HEK293 (cell line): ENCODE measurements around the gene SULT2B1.

Experiments used
- BCL11B ChIP-seq: fragments of 450-650 bp; formaldehyde crosslinking; IDR thresholded peaks from 2 replicates; pipeline ENCODE4 v1.5.1; 2016; ENCODE audit warnings: low read depth, missing biosample characterization, missing genetic modification characterization
- GLIS1 ChIP-seq: fragments of 450-650 bp; formaldehyde crosslinking; IDR thresholded peaks from 2 replicates; pipeline ENCODE4 v1.5.1; 2016; ENCODE audit warnings: missing biosample characterization, missing genetic modification characterization
- SP7 ChIP-seq: fragments of 450-650 bp; formaldehyde crosslinking; IDR thresholded peaks from 2 replicates; pipeline ENCODE4 v1.5.1; 2016; ENCODE audit warnings: missing biosample characterization, missing genetic modification characterization
- ZBTB17 ChIP-seq: fragments of 450-650 bp; formaldehyde crosslinking; IDR thresholded peaks from 2 replicates; pipeline ENCODE4 v1.5.1; 2016; ENCODE audit warnings: missing biosample characterization, missing genetic modification characterization
- ZEB2 ChIP-seq: fragments of 450-650 bp; formaldehyde crosslinking; IDR thresholded peaks from 2 replicates; pipeline ENCODE4 v1.5.1; 2016; ENCODE audit warnings: missing biosample characterization, missing genetic modification characterization
- ZNF140 ChIP-seq: fragments of 450-650 bp; formaldehyde crosslinking; IDR thresholded peaks from 2 replicates; pipeline ENCODE4 v1.5.1; 2016; ENCODE audit warnings: missing biosample characterization, missing genetic modification characterization
- ZNF157 ChIP-seq: fragments of 450-650 bp; formaldehyde crosslinking; IDR thresholded peaks from 2 replicates; pipeline ENCODE4 v1.5.1; 2016; ENCODE audit warnings: missing biosample characterization, missing genetic modification characterization
- ZNF16 ChIP-seq: fragments of 450-650 bp; formaldehyde crosslinking; IDR thresholded peaks from 2 replicates; pipeline ENCODE4 v1.5.1; 2016; ENCODE audit warnings: low read depth, missing biosample characterization, missing genetic modification characterization
- ZNF221 ChIP-seq: fragments of 450-650 bp; formaldehyde crosslinking; IDR thresholded peaks from 2 replicates; pipeline ENCODE4 v1.5.1; 2017; ENCODE audit warnings: missing biosample characterization, missing genetic modification characterization, borderline replicate concordance
- ZNF23 ChIP-seq: fragments of 450-650 bp; formaldehyde crosslinking; IDR thresholded peaks from 2 replicates; pipeline ENCODE4 v1.5.1; 2016; ENCODE audit warnings: missing biosample characterization, missing genetic modification characterization, borderline replicate concordance
- ZNF239 ChIP-seq: fragments of 450-650 bp; formaldehyde crosslinking; IDR thresholded peaks from 2 replicates; pipeline ENCODE4 v1.5.1; 2016; ENCODE audit warnings: missing biosample characterization, missing genetic modification characterization
- ZNF341 ChIP-seq: fragments of 450-650 bp; formaldehyde crosslinking; IDR thresholded peaks from 2 replicates; pipeline ENCODE4; 2016; ENCODE audit warnings: low read depth, missing biosample characterization, missing genetic modification characterization
- ZNF544 ChIP-seq: fragments of 450-650 bp; formaldehyde crosslinking; IDR thresholded peaks from 2 replicates; pipeline ENCODE4 v1.5.0; 2017; ENCODE audit warnings: missing biosample characterization, missing genetic modification characterization
- ZNF555 ChIP-seq: fragments of 450-650 bp; formaldehyde crosslinking; conservative IDR thresholded peaks from 2 replicates; pipeline ENCODE4 v1.5.1; 2017; ENCODE audit warnings: missing biosample characterization, mild to moderate bottlenecking, missing genetic modification characterization, inconsistent platforms
- ZNF621 ChIP-seq: fragments of 450-650 bp; formaldehyde crosslinking; IDR thresholded peaks from 2 replicates; pipeline ENCODE4 v1.5.1; 2017; ENCODE audit warnings: missing biosample characterization, missing genetic modification characterization
- ZNF658 ChIP-seq: fragments of 450-650 bp; formaldehyde crosslinking; IDR thresholded peaks from 2 replicates; pipeline ENCODE4; 2016; ENCODE audit warnings: missing biosample characterization, missing genetic modification characterization
- ZNF664 ChIP-seq: fragments of 450-650 bp; formaldehyde crosslinking; IDR thresholded peaks from 2 replicates; pipeline ENCODE4 v1.5.1; 2016; ENCODE audit warnings: missing biosample characterization, missing genetic modification characterization
- ZNF670 ChIP-seq: fragments of 450-650 bp; formaldehyde crosslinking; IDR thresholded peaks from 2 replicates; pipeline ENCODE4 v1.5.1; 2016; ENCODE audit warnings: missing biosample characterization, missing genetic modification characterization, low read depth
- ZNF707 ChIP-seq: fragments of 450-650 bp; formaldehyde crosslinking; IDR thresholded peaks from 2 replicates; pipeline ENCODE4 v1.5.1; 2016; ENCODE audit warnings: missing biosample characterization, missing genetic modification characterization
- ZNF747 ChIP-seq: fragments of 450-650 bp; formaldehyde crosslinking; IDR thresholded peaks from 2 replicates; pipeline ENCODE4 v1.5.1; 2016; ENCODE audit warnings: missing biosample characterization, missing genetic modification characterization
- ZNF777 ChIP-seq: fragments of 450-650 bp; formaldehyde crosslinking; IDR thresholded peaks from 2 replicates; pipeline ENCODE4 v1.5.1; 2017; ENCODE audit warnings: missing biosample characterization, missing genetic modification characterization, borderline replicate concordance
- TF ChIP-seq, protein P1 (sequence below): fragments of 450-650 bp; formaldehyde crosslinking; IDR thresholded peaks from 2 replicates; pipeline ENCODE4 v1.5.1; 2017; ENCODE audit warnings: missing biosample characterization, missing genetic modification characterization
- TF ChIP-seq, protein P2 (sequence below): fragments of 450-650 bp; formaldehyde crosslinking; IDR thresholded peaks from 2 replicates; pipeline ENCODE4 v1.5.1; 2016; ENCODE audit warnings: missing biosample characterization, missing genetic modification characterization
- TF ChIP-seq, protein P3 (sequence below): sonication (generic); formaldehyde crosslinking; IDR thresholded peaks from 2 replicates; pipeline ENCODE4 v1.8.1; 2022; ENCODE audit warnings: mild to moderate bottlenecking, moderate library complexity, missing genetic modification reagents
- TF ChIP-seq, protein P4 (sequence below): fragments of 450-650 bp; formaldehyde crosslinking; IDR thresholded peaks from 2 replicates; pipeline ENCODE4 v1.5.1; 2017; ENCODE audit warnings: missing biosample characterization, missing genetic modification characterization
- TF ChIP-seq, protein P5 (sequence below): fragments of 450-650 bp; formaldehyde crosslinking; IDR thresholded peaks from 2 replicates; pipeline ENCODE4 v1.5.1; 2016; ENCODE audit warnings: missing biosample characterization, missing genetic modification characterization
- TF ChIP-seq, protein P6 (sequence below): fragments of 450-650 bp; formaldehyde crosslinking; IDR thresholded peaks from 2 replicates; pipeline ENCODE4 v1.5.1; 2017; ENCODE audit warnings: missing biosample characterization, missing genetic modification characterization

SULT2B1 gene

DNA sequence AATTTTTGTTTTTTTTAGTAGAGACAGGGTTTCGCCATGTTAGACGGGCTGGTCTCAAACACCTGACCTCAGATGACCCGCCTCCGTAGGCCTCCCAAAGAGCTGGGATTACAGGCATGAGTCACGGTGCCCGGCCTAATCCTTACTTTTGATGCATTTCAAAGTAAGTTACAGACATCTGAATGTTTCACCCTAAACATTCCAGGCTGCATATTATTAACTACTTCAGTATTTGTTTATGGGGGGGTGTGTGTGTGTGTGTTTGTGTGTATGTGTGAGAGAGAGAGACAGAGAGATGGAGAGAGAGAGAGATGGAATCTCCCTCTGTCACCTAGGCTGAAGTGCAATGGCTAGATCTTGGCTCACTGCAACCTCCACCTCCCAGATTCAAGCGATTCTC, 13.1 kb downstream of the SULT2B1 start (continued):
- TF ChIP-seq, protein P1, sequence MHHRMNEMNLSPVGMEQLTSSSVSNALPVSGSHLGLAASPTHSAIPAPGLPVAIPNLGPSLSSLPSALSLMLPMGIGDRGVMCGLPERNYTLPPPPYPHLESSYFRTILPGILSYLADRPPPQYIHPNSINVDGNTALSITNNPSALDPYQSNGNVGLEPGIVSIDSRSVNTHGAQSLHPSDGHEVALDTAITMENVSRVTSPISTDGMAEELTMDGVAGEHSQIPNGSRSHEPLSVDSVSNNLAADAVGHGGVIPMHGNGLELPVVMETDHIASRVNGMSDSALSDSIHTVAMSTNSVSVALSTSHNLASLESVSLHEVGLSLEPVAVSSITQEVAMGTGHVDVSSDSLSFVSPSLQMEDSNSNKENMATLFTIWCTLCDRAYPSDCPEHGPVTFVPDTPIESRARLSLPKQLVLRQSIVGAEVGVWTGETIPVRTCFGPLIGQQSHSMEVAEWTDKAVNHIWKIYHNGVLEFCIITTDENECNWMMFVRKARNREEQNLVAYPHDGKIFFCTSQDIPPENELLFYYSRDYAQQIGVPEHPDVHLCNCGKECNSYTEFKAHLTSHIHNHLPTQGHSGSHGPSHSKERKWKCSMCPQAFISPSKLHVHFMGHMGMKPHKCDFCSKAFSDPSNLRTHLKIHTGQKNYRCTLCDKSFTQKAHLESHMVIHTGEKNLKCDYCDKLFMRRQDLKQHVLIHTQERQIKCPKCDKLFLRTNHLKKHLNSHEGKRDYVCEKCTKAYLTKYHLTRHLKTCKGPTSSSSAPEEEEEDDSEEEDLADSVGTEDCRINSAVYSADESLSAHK (tag by site-specific recombination) = no peak
- no peak for TF ChIP-seq ZNF23 (tag by site-specific recombination)
- TF ChIP-seq GLIS1 (tag by site-specific recombination) = peak; percentile 53; the same call in 1 of the 2 replicates
- TF ChIP-seq ZNF239 (tag by site-specific recombination) = no peak
- TF ChIP-seq ZNF221 (tag by site-specific recombination) = no peak
- TF ChIP-seq, protein P2, sequence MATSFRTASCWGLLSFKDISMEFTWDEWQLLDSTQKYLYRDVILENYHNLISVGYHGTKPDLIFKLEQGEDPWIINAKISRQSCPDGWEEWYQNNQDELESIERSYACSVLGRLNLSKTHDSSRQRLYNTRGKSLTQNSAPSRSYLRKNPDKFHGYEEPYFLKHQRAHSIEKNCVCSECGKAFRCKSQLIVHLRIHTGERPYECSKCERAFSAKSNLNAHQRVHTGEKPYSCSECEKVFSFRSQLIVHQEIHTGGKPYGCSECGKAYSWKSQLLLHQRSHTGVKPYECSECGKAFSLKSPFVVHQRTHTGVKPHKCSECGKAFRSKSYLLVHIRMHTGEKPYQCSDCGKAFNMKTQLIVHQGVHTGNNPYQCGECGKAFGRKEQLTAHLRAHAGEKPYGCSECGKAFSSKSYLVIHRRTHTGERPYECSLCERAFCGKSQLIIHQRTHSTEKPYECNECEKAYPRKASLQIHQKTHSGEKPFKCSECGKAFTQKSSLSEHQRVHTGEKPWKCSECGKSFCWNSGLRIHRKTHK (tag by site-specific recombination) = no peak
- no peak for TF ChIP-seq ZNF341 (tag by site-specific recombination)
- no peak for TF ChIP-seq ZNF621
- TF ChIP-seq ZNF140 (tag by site-specific recombination) = no peak
- no peak for TF ChIP-seq ZNF555 (tag by site-specific recombination)
- no peak for TF ChIP-seq ZNF707 (tag by site-specific recombination)
- TF ChIP-seq, protein P3, sequence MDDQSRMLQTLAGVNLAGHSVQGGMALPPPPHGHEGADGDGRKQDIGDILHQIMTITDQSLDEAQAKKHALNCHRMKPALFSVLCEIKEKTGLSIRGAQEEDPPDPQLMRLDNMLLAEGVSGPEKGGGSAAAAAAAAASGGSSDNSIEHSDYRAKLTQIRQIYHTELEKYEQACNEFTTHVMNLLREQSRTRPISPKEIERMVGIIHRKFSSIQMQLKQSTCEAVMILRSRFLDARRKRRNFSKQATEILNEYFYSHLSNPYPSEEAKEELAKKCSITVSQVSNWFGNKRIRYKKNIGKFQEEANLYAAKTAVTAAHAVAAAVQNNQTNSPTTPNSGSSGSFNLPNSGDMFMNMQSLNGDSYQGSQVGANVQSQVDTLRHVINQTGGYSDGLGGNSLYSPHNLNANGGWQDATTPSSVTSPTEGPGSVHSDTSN (CRISPR knock-in tag) = no peak
- TF ChIP-seq, protein P4, sequence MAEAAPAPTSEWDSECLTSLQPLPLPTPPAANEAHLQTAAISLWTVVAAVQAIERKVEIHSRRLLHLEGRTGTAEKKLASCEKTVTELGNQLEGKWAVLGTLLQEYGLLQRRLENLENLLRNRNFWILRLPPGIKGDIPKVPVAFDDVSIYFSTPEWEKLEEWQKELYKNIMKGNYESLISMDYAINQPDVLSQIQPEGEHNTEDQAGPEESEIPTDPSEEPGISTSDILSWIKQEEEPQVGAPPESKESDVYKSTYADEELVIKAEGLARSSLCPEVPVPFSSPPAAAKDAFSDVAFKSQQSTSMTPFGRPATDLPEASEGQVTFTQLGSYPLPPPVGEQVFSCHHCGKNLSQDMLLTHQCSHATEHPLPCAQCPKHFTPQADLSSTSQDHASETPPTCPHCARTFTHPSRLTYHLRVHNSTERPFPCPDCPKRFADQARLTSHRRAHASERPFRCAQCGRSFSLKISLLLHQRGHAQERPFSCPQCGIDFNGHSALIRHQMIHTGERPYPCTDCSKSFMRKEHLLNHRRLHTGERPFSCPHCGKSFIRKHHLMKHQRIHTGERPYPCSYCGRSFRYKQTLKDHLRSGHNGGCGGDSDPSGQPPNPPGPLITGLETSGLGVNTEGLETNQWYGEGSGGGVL (tag by site-specific recombination) = peak; percentile 34
- TF ChIP-seq ZNF664 (tag by site-specific recombination) = no peak
- no peak for TF ChIP-seq BCL11B (tag by site-specific recombination)
- 0 out of 2 replicates have a peak, but pooled peaks have one; percentile 29 for TF ChIP-seq ZBTB17 (tag by site-specific recombination)
- TF ChIP-seq, protein P5, sequence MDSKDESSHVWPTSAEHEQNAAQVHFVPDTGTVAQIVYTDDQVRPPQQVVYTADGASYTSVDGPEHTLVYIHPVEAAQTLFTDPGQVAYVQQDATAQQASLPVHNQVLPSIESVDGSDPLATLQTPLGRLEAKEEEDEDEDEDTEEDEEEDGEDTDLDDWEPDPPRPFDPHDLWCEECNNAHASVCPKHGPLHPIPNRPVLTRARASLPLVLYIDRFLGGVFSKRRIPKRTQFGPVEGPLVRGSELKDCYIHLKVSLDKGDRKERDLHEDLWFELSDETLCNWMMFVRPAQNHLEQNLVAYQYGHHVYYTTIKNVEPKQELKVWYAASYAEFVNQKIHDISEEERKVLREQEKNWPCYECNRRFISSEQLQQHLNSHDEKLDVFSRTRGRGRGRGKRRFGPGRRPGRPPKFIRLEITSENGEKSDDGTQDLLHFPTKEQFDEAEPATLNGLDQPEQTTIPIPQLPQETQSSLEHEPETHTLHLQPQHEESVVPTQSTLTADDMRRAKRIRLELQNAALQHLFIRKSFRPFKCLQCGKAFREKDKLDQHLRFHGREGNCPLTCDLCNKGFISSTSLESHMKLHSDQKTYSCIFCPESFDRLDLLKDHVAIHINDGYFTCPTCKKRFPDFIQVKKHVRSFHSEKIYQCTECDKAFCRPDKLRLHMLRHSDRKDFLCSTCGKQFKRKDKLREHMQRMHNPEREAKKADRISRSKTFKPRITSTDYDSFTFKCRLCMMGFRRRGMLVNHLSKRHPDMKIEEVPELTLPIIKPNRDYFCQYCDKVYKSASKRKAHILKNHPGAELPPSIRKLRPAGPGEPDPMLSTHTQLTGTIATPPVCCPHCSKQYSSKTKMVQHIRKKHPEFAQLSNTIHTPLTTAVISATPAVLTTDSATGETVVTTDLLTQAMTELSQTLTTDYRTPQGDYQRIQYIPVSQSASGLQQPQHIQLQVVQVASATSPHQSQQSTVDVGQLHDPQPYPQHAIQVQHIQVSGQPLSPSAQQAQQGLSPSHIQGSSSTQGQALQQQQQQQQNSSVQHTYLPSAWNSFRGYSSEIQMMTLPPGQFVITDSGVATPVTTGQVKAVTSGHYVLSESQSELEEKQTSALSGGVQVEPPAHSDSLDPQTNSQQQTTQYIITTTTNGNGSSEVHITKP (tag by site-specific recombination) = peak; percentile 79
- TF ChIP-seq, protein P6, sequence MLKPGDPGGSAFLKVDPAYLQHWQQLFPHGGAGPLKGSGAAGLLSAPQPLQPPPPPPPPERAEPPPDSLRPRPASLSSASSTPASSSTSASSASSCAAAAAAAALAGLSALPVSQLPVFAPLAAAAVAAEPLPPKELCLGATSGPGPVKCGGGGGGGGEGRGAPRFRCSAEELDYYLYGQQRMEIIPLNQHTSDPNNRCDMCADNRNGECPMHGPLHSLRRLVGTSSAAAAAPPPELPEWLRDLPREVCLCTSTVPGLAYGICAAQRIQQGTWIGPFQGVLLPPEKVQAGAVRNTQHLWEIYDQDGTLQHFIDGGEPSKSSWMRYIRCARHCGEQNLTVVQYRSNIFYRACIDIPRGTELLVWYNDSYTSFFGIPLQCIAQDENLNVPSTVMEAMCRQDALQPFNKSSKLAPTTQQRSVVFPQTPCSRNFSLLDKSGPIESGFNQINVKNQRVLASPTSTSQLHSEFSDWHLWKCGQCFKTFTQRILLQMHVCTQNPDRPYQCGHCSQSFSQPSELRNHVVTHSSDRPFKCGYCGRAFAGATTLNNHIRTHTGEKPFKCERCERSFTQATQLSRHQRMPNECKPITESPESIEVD (tag by site-specific recombination) = no peak
- 0 out of 2 replicates have a peak, but pooled peaks have one; percentile 29 for TF ChIP-seq ZEB2 (tag by site-specific recombination)
- peak; percentile 50; the same call in 1 of the 2 replicates for TF ChIP-seq SP7
- no peak for TF ChIP-seq ZNF670 (tag by site-specific recombination)
- TF ChIP-seq ZNF658 (tag by site-specific recombination) = no peak
- no peak for TF ChIP-seq ZNF777 (tag by site-specific recombination)
- no peak for TF ChIP-seq ZNF544
- no peak for TF ChIP-seq ZNF747 (tag by site-specific recombination)
- TF ChIP-seq ZNF16 = no peak
- TF ChIP-seq ZNF157 = no peak
- TF ChIP-seq, all 188 proteins: peak for 7
